ENCODE results near the gene RPIA. TPM values are rescaled to one million over a fixed set of nuclear protein-coding genes. Genes with fewer than 3 reads are reported as not detected.
"Not testable (repeated sequence)": the region's sequence is repeated elsewhere in the genome, so short reads cannot be mapped to it uniquely, and the experiment has no call there.

The RPIA gene
- total RNA-seq, 4 donors from 2014 or later: 4.2 to 10.0 (median 7.6) TPM

DNA sequence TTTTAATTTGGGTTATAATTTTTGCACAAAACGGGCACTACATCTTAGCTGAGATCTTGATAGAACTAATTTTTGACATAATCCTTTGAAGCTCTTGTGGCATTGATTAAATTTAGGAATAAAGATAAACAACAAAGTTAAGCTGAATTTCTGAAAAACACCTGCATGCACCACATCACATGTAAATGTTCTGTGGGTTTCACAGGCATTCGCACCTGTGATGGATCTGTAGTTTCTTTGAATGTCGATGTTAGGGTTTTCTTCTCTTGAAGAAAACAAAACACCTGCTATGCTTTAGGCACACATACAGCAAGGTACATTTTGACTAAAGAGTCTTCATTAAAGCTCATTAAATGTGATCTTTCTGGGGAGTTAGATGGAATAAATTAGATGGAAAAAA lies 60.3 kb downstream of the RPIA start:
- H3K9me3 ChIP-seq: no peaks in the 10 kb centered on the region
- H3K4me1 ChIP-seq: peaks cover 7 to 15% of the 10 kb centered on the region in 2 donors
- no peak overlapping the region for H3K4me3 ChIP-seq (replicated peaks in 1 of 3)
- no peak for DNase-seq
- no peak overlapping the region for H3K27ac ChIP-seq
- intact Hi-C loops (cut with DNase I): no loop called here
- 92 to 95% methylated on average over 3 of the region's 3 CpGs for WGBS, 2 donors
- no peaks in the 10 kb centered on the region for H3K27me3 ChIP-seq
- H3K36me3 ChIP-seq: peaks cover 6 to 13% of the 10 kb centered on the region in 2 donors
- TF ChIP-seq CTCF (IDR thresholded peaks at IDR 0.05): no peak
- no peak for TF ChIP-seq POLR2A (IDR thresholded peaks at IDR 0.05)

DNA sequence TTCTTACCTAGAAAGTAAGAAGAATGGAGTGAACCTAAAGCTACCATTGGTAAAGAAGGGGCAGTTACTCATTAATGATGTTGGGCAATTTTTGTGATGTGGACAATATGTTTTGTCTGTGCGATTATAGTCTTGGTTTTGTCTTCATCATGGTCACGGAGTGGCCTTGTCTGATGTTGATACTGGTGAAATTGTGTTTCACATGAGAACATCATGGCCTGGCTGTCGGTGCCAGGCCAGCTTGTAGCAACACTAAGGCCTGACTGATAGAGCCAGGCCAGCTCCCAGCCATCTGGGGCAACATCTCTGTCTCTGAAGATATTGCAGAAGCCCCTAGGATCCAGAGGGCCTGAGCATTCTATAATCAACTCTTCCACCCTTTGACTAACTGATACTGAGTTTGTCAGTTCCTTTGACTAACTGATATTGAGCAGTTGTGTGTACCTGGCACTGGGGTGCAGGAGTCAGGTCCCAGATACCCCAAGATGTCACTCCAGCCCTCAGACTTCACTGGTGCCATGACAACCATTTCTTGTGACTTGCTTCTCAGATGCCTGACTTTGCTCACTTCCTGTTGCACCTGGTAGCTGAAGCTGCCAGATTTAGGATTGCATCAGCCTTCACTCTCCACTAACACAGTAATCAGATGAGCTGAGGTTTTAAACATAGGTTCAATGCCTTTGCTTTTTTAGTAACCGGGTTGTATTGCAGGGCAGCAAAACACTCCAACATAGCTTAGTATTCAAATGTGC lies 62.5 kb downstream of the RPIA start:
- peak; percentile 18 to 35 for DNase-seq
- intact Hi-C loops (cut with DNase I): no loop called here
- no peaks in the 10 kb centered on the region for H3K9me3 ChIP-seq
- TF ChIP-seq POLR2A (IDR thresholded peaks at IDR 0.05) (no peak), CTCF (IDR thresholded peaks at IDR 0.05) (no peak)
- no peak overlapping the region for H3K4me3 ChIP-seq (replicated peaks in 1 of 3)
- peaks cover 7 to 15% of the 10 kb centered on the region in 2 donors for H3K4me1 ChIP-seq
- 67 to 73% methylated on average over 4 of the region's 4 CpGs for WGBS, 2 donors
- H3K36me3 ChIP-seq: peaks cover 0 to 13% of the 10 kb centered on the region in 2 donors
- H3K27me3 ChIP-seq: no peaks in the 10 kb centered on the region
- H3K27ac ChIP-seq: peak overlapping the region in 1 of 3 donors; percentile 42

DNA sequence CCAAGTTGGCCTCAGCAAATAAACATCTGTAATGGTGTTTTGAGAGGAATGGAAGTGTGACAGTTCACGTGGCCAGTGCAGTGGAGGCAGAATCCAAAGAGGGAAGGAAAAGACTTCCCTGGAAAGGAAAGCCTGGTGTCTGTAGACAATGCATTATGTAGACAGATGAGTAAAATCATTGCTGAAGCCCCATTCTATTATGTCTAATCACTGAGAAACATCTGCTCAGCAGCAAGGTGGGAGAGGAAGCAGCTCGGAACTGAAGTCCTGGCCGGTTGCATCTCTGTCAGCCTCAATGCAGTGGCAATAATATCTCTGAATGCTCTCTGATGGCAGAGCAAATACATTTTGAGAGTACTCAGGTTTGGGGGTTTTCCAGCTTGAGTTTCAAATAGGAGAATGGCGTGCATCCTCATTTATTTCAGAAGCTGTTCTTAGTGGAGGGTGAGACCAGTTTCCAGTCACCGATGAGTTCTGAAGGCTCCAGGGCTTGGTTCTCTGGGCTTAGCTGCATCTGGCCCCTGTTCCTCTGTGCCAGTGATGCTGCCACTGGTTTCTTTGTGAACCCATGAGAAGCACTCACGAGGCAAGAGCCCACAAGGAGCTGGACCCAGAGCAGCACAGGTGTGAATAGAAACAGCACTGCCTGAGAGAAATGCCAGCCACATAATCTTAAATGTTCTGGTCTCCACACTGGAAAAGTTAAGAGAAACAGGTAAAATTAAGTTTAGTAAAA lies 63.3 kb downstream of the RPIA start:
- H3K36me3 ChIP-seq: peaks cover 0 to 13% of the 10 kb centered on the region in 2 donors
- intact Hi-C loops (cut with DNase I): no loop called here
- TF ChIP-seq POLR2A (IDR thresholded peaks at IDR 0.05): no peak
- TF ChIP-seq CTCF (IDR thresholded peaks at IDR 0.05): no peak
- WGBS, 2 donors: 70 to 74% methylated on average over 6 of the region's 6 CpGs
- peaks cover 7 to 15% of the 10 kb centered on the region in 2 donors for H3K4me1 ChIP-seq
- no peaks in the 10 kb centered on the region for H3K9me3 ChIP-seq
- DNase-seq: peak; percentile 14 to 22
- H3K4me3 ChIP-seq (replicated peaks in 1 of 3): no peak overlapping the region
- no peaks in the 10 kb centered on the region for H3K27me3 ChIP-seq
- peak overlapping the region in 1 of 3 donors; percentile 14 for H3K27ac ChIP-seq

GRCh38 chr2:88755836-88756235 lies 64.4 kb downstream of the RPIA start:
- Histone ChIP-seq H3K36me3 (peaks cover 0 to 11% of the 10 kb centered on the region in 2 donors), H3K4me3 (replicated peaks in 1 of 3) (no peak overlapping the region), H3K27me3 (no peaks in the 10 kb centered on the region), H3K9me3 (no peaks in the 10 kb centered on the region), H3K27ac (no peak overlapping the region), H3K4me1 (peaks cover 7 to 15% of the 10 kb centered on the region in 2 donors)
- no peak for DNase-seq
- no peak for TF ChIP-seq POLR2A (IDR thresholded peaks at IDR 0.05)
- no peak for TF ChIP-seq CTCF (IDR thresholded peaks at IDR 0.05)
- 96 to 97% methylated on average over 3 of the region's 3 CpGs for WGBS, 2 donors
- intact Hi-C loops (cut with DNase I): no loop called here

DNA sequence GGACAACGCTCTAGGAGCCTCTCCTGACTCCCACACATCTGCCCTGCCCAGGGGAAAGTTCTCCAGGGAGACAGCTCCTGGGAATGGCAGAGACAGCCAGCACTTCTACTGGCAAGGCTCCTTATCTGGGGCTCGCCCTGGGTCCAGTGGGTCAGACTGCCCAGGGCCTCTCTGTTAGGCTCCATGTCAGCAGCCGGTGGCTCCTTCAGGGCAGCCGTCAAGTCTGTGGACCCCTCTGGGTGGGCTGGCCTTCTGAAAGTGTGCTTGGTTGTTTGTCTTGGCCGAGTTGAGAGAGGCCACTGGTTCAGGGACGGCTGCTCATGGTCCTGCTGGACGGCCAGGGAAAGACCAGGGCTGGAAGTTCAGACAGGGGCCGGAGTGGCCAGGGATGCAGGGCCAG lies 65.6 kb downstream of the RPIA start:
- no peak overlapping the region for H3K27ac ChIP-seq
- H3K36me3 ChIP-seq: peaks cover 0 to under 1% of the 10 kb centered on the region in 2 donors
- H3K27me3 ChIP-seq: no peaks in the 10 kb centered on the region
- 93% methylated on average over 5 to 6 of the region's 8 CpGs for WGBS, 2 donors
- H3K9me3 ChIP-seq: no peaks in the 10 kb centered on the region
- no peak for DNase-seq
- TF ChIP-seq CTCF (IDR thresholded peaks at IDR 0.05): no peak
- TF ChIP-seq POLR2A (IDR thresholded peaks at IDR 0.05): no peak
- no peak overlapping the region for H3K4me3 ChIP-seq (replicated peaks in 1 of 3)
- intact Hi-C loops (cut with DNase I): no loop called here
- H3K4me1 ChIP-seq: peaks cover 7 to 15% of the 10 kb centered on the region in 2 donors

DNA sequence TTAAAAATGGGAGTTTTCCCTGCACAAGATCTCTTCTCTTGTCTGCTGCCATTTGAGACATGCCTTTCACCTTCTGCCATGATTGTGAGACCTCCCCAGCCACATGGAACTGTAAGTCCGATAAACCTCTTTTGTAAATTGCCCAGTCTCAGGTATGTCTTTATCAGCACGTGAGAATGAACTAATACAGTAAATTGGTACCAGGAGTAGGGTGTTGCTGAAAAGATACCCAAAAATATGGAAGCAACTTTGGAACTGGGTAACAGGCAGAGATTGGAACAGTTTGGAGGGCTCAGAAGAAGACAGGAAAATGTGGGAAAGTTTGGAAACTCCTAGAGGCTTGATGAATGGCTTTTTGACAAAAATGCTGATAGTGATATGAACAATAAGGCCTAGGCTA lies 67.2 kb downstream of the RPIA start:
- H3K27ac ChIP-seq; DNase-seq; H3K27me3 ChIP-seq; H3K36me3 ChIP-seq; H3K4me3 ChIP-seq (replicated peaks in 1 of 3); intact Hi-C loops (cut with DNase I); H3K9me3 ChIP-seq: not testable (repeated sequence)
- peaks cover 7 to 12% of the 10 kb centered on the region in 2 donors for H3K4me1 ChIP-seq
- 89 to 94% methylated on average over 2 of the region's 2 CpGs for WGBS, 2 donors
